ENCODE data around the gene DSCAML1. TPM values are rescaled to one million over a fixed set of nuclear protein-coding genes. Genes with fewer than 3 reads are reported as not detected.

The DSCAML1 gene
- total and polyA plus RNA-seq, 9 of the 15 experiments (the other 6 are each of a cell fraction or from before 2014, with no cell fraction given) = not detected

DNA sequence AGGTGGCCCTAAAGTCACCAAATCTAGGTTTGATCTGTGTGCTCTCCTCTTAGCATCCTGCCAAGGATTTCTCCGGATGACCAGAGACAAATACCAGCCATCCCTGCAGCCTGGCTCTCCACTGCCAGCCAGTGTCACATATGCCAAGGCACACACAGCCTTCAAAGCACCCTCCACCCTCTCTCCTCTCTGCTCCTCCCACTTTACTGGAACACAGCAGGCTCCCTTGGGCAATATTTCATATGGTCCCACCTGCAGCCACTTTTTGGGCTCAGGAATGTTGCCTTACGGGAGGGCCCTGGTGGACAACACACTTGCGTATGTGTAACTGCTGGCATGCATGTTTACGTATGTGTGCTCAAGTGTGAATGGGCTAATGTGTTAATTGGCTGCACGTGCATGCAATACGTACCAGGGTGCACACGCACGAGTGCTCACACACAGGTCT, 285.5 kb downstream of the DSCAML1 start:
- no TSS peak for BruUV-seq (replicated peaks)
- WGBS (ENCODE audit: insufficient coverage, low coverage, missing lambda C conversion rate) = 16% methylated on average over 8 of the region's 8 CpGs
- no peak for DNase-seq (ENCODE audit: extremely low read depth in 1 of 4, low spot score in 3 of 4)

More for the DNA sequence above, 285.5 kb downstream of the DSCAML1 start:
- Histone ChIP-seq H3K27ac (ENCODE audit: extremely low read depth, low read depth, low read length) (no peak overlapping the region), H3K9ac (ENCODE audit: insufficient read depth in 1 of 2, low read depth in 2 of 2, low read length in 2 of 2) (no peak overlapping the region), H3K27me3 (ENCODE audit: control insufficient read depth in 2 of 2, insufficient read depth in 2 of 2, low read length in 2 of 2) (peaks cover 14 to 84% of the 10 kb centered on the region in 2 experiments), H3K4me1 (replicated peaks in 1 of 2; ENCODE audit: control insufficient read depth in 2 of 2, insufficient read depth in 2 of 2, low read length in 2 of 2) (no peaks in the 10 kb centered on the region; a peak in 2 of 5 replicates), H3K4me2 (ENCODE audit: insufficient read depth, low read length) (no peak overlapping the region), H2AFZ (ENCODE audit: low read depth, low read length) (no peak overlapping the region), H4K20me1 (replicated peaks; ENCODE audit: control insufficient read depth, insufficient read depth, low read length) (peaks cover 2% of the 10 kb centered on the region; the same call in 1 of the 2 replicates), H3K4me3 (no peak overlapping the region), H3K36me3 (ENCODE audit: control insufficient read depth, insufficient read depth, low read length) (no peaks in the 10 kb centered on the region), H3K79me2 (ENCODE audit: control insufficient read depth, insufficient read depth, low read length) (no peaks in the 10 kb centered on the region), H3K9me1 (ENCODE audit: control insufficient read depth, insufficient read depth, low read length) (no peaks in the 10 kb centered on the region), H3K9me3 (replicated peaks; ENCODE audit: control insufficient read depth, insufficient read depth, low read depth, low read length) (no peaks in the 10 kb centered on the region)
- in situ Hi-C loops (cut with MboI) = no loop called here
- ATAC-seq (no peak), FAIRE-seq (no peak)
- ChIA-PET POLR2A (interaction anchor here (1.5 kb wide), 1 partner anchor 12 kb away, joined by 5 read pairs; no protein-coding TSS in a partner anchor), CTCF (ENCODE audit: low intra/inter-chr PET ratio) (no interaction called here)
- intact Hi-C loops (cut with micrococcal nuclease) = no loop called here
- TF ChIP-seq L3MBTL2 (IDR thresholded peaks at IDR 0.05) (no peak), RFX5 (IDR thresholded peaks at IDR 0.05; ENCODE audit: low read depth, low read length) (no peak), PCBP1 (IDR thresholded peaks at IDR 0.05; ENCODE audit: low read depth, low read length, poor library complexity, severe bottlenecking) (no peak), ZNF507 (tag; conservative IDR thresholded peaks at IDR 0.05) (no peak), ZNF79 (CRISPR knock-in tag; IDR thresholded peaks at IDR 0.05; ENCODE audit: low read depth) (no peak), ILK (tag; IDR thresholded peaks at IDR 0.05; ENCODE audit: borderline replicate concordance, low read depth) (no peak), NUFIP1 (IDR thresholded peaks at IDR 0.05; ENCODE audit: partially characterized antibody) (no peak), CHCHD3 (CRISPR knock-in tag; IDR thresholded peaks at IDR 0.05) (no peak)
- TF ChIP-seq, protein P1, sequence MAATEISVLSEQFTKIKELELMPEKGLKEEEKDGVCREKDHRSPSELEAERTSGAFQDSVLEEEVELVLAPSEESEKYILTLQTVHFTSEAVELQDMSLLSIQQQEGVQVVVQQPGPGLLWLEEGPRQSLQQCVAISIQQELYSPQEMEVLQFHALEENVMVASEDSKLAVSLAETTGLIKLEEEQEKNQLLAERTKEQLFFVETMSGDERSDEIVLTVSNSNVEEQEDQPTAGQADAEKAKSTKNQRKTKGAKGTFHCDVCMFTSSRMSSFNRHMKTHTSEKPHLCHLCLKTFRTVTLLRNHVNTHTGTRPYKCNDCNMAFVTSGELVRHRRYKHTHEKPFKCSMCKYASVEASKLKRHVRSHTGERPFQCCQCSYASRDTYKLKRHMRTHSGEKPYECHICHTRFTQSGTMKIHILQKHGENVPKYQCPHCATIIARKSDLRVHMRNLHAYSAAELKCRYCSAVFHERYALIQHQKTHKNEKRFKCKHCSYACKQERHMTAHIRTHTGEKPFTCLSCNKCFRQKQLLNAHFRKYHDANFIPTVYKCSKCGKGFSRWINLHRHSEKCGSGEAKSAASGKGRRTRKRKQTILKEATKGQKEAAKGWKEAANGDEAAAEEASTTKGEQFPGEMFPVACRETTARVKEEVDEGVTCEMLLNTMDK (IDR thresholded peaks at IDR 0.05; ENCODE audit: borderline replicate concordance, insufficient read depth, low read depth, low read length, poor library complexity, severe bottlenecking) = no peak

Data from K562 (cell line).